ENCODE data around the gene EFHD1.
A peak's percentile ranks its signal among the peaks of the same experiment; 100 is the strongest.

EFHD1 gene, protein sequence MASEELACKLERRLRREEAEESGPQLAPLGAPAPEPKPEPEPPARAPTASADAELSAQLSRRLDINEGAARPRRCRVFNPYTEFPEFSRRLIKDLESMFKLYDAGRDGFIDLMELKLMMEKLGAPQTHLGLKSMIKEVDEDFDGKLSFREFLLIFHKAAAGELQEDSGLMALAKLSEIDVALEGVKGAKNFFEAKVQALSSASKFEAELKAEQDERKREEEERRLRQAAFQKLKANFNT

DNA sequence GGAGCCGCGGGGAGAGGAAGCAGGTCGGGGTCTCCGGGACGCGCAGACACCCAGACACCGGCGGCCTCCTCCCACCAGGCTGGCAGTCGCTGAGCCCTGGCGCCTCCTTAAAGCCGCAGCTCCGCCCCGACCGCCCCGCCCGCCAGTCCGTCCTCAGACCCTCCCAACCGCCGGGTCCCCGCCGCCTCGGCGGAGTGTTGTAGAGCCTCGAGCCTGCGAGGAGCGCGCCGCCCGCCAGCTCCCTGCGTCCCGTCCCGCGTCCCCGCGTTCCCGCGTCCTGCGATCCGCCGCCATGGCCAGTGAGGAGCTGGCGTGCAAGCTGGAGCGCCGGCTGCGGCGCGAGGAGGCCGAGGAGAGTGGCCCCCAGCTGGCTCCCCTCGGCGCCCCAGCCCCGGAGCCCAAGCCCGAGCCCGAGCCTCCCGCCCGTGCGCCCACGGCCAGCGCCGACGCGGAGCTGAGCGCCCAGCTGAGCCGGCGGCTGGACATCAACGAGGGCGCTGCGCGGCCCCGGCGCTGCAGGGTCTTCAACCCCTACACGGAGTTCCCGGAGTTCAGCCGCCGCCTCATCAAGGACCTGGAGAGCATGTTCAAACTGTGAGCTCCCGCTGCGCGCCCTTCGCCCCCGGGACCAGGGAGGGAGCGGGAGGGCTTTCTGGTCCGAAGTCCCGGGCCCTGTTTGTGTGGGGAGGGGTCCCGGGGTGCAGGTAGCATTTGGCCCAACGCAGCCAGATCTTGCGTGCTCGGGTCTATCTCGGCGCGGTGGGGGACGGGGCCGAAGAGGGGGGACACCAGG lies at the start of gene EFHD1:
TSS of gene EFHD1 (plus strand) at position 192 of the 793 bp plus-strand sequence. CDS start at position 293, 101 bp downstream.
- DNase-seq (ENCODE audit: low read depth) = peak; percentile 12

DNA sequence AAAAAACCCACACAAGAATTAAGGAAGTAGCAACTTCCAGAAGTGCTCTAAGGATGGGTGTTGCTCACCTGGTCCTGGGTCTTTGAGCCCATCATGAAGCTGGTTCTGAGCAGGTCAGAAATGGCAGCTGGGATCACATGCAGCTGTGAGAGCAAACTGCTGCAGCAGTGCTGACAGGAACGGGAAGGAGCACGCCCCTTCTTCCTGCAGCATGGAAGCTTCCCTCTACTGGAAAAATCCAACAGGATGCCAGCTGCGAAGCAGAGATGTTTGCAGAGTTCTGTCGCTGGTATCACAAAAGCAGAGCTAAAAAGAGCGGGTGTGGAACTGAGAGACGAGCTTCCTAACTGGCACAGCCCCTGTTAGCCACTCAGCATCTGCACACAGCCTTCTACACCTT lies 49.2 kb upstream of the EFHD1 start:
- no peak for DNase-seq (ENCODE audit: low read depth)

DNA sequence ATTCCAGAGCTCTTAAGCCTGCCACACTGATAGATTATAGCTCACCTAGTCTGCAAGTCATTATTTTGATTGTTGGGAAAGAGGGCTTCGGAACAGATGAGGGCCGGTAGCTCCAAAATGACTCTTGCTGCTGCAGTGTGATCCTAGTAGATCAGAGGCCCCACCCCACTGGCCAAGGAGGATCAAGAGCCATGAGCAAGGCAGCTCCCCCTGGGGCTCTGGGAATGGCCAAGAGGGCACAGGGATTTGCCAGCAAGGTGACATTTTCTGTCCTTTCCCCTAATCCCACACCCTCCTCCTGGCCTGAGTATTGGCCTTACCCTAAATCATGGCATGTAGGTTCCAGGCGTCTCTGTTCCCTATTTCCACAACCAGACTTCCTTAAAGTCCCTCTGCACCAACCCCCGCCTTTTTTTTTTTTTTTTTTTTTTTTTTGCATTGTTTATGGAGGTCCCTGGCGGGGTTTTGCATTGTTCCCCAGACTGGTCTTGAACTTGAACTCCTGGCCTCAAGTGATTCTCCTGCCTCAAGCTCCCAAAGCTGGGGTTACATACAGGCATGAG lies 46.4 kb upstream of the EFHD1 start:
- no peak for DNase-seq (ENCODE audit: low read depth)

DNA sequence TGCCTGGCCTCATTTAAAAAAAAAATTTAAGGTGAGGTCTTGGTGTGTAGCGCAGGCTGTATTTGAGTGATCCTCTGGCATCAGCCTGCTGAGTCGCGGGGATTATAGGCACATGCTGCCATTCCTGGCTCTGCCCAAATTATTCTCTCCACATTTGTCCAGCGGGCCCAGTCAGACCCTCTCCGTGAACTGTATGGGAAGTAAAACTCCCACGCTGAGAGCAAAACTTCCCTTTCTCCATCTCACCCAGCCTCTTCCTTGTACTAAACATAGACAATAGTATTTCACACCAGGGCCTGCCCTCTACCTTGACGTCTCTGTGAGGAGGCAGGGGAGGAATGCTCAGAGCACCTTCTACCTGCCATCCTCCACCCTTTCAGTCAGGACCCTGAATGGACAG lies 45.9 kb upstream of the EFHD1 start:
- no peak for DNase-seq (ENCODE audit: low read depth)

DNA sequence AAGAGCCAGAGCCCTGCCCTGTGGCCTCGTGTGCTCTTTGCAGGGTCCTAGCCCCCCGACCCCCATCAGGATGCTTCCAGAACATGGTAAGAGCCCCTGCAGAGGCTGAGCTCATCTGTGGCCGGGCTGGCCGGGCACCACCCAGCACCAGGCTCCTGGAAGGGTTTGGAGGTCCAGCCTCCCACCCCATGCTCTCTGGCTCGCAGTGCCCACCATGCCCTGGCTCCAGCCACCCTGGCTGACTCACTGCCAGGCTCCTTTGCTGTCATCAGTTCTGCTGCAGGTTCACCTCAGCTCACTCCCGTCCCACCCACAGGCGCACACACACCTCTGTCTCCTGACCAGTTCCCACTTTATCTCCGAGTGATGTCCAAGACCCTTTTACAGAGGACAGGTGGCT lies 45.4 kb upstream of the EFHD1 start:
- DNase-seq (ENCODE audit: low read depth) = no peak

DNA sequence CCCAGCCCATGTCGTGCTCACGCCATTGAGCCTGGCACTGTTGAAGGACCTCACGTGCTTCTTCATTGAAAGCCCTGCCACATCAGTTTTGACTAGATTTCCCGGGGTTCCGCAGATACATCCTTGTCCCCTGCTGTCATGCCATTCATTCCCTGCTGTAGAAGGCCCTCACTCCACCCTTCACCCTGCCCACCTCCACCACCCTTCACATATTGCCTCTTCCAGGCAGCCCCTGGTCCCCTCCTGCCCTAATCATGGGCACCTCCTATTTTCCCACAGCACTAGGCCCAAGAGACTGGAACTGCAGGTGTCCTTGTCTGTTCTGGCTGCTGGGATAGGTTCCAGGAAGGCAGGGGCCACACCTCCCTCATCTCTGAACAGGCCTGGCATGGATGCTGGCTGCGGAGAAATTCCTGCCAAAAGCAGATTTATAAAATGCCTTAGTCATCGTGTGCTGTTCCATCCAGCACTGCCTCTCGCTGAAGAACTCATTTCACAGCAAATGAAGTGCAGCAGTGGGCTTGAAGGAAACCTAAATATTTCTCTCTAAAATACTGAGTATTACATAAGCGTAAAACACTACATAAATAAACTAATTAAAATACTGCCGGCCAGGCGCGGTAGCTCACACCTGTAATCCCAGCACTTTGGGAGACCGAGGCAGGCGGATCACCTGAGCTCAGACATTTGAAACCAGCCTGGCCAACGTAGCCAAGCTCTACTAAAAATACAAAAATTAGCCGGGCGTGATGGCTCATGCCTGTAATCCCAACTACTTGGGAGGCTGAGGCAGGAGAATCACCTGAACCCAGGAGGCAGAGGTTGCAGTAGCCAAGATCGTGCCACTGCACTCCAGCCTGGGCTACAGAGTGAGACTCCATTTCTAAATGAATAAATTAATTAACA lies 44.5 kb upstream of the EFHD1 start:
- peak; percentile 79 for DNase-seq (ENCODE audit: low read depth)

DNA sequence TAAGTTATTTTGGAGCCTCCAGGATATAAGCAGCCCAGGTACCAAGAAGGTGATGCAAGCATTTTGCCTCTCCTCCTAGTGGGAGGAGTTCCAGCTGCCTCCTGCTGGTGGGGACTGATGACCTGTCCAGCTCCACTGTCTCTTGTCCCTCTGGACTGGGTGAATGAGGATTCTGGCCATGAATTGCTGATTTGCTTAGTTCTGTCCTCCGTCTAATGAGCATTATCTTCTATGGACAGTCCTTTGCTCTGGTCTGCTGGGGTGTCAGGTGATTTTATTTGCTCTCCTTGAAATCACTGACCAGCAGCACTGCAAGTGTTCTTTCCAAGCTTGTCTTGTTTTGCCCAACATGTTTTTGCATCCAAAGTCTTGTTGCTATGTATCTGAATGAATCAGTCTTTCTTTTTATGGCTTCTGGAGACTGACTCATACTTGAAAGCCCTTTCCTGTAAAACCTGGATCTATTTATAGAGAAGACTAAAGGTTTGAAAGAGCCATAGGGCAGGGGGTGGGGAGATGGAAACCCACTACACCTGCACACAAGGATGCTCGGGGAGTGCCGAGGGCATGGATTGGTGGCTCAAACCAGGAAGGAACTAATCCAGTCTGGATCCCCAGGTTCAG lies 40.5 kb upstream of the EFHD1 start:
- DNase-seq (ENCODE audit: low read depth) = peak; percentile 46

DNA sequence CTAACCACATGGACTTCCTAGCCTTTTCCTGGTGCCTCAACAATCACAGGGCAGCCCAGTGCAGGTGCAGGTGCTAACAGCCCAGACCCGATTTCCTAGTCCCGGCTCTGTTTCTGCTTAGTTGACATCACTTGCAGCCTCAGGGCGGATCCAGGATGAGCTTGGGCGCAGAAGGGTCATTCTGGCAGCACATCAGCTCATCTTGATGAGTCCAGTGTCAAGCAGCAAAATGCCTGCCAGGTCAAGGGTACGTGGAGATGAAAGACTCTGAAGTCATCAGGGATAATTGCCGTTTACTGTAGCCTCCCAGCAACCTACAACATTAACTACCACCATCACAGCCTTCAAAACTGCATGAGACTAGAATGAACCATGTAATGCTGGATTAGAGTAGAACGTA lies 39.4 kb upstream of the EFHD1 start:
- no peak for DNase-seq (ENCODE audit: low read depth)

DNA sequence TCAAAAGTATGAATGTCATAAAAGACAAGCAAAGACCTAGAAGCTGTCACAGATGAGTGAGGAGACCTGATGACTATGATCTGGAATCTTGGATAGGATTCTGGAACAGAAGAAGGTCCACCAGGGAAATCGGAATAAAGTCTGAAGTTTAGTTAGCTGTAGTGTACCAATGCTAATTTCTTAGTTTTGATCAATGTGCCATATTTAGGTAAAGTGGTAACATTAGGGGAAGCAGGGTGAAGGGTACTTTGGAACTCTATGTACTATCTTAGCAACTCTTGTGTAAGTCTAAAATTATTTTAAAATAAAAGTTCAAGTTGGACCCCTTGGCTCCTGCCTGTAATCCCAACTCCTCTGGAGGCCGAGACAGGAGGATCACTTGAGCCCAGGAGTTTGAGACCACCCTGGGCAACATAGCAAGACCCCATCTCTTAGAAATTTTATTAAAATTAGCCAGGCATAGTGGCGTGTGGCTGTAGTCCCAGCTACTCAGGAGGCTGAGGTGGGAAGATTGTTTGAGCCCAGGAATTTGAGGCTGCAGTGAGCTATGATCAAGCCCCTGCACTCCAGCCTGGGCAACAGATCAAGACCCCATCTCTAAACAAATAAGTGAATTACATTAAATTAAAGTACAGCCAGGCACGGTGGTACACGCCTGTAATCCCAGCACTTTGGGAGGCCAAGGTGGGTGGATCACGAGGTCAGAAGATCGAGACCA lies 35.9 kb upstream of the EFHD1 start:
- DNase-seq (ENCODE audit: low read depth) = no peak

DNA sequence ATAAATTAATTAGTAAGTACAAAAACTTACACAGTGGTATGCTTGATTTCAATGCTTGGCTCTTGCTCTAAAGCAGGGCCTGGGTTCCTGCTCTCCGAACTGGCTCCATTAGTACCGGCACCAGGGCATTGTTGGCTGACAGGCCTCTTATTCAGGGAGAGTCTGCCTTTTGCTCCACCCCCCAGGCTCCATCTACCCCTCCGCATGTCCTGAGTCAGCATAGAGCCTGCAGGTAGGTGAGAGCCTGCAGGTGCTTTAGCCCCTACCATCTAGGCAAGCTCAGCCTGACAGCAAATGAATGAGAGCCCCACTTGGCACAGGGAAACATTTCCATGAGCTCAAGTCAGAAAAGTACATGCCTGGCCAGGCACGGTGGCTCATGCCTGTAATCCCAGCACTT lies 35.1 kb upstream of the EFHD1 start:
- DNase-seq (ENCODE audit: low read depth) = no peak

DNA sequence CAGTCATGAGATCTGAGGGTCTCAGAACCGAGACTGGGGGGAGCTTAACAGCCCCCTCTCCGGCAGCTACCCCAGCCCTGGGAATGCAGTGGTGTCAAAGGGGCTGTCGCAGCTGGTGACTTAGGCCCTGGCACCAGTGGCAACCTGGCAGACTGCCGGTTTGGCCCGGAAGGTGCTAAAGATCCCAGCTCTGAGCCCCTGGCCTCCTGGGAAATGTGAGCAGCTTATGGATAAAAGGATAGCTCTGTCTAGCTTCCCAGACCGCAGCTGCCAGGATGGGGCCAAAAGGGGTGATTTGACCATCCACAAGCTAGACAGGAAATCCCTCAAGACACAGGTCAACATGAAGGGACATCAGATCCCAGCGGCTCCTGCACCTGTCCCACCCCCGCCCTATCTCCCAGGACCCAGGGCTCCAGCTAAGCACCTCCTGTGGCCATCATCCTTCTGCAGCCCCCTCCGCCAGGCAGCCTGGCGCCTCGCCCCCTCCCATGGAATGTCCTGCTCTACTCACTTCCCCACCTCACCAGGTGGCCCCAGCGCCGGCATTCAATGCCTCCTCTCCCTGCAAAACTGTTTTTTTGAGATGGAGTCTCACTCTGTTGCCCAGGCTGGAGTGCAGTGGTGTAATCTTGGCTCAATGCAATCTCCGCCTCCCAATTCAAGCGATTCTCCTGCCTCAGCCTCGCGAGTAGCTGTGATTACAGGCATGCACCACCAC lies 33.2 kb upstream of the EFHD1 start:
- DNase-seq (ENCODE audit: low read depth) = no peak

DNA sequence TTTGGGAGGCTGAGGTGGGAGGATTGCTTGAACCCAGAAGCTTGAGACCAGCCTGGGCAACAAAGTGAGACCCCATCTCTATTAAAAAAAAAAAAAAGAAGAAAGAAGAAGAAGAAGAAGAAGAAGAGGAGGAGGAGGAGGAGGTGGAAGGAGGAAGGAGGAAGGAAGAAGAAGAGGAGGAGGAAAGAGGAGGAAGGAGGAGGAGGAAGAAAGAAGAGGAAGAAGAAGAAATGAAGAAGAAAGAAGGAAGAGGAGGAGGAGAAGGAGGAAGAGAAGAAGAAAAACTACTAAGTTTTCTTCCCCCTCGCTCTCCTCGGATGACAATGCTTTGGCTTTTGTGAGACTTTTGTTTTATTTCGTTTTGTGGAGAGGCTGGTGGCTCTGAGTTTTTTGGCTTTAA lies 30.1 kb upstream of the EFHD1 start:
- no peak for DNase-seq (ENCODE audit: low read depth)

DNA sequence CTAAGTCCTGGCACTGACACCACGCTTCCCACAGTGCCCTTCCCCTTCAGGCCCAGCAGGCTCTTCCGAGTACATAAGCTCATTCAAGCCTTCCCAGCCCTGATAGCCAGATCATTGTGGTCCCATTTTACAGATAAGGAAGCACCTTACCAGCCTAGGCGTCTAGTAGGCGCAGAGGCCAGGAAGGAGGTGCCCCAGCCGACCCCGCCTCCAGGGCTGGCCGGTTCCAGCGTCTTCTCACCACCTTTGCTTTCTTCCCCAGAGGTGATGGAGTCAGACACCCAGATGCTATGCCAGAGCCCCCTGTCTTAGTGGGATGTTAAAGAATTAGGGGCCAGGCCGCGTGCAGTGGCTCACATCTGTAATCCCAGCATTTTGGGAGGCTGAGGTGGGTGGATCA lies 28.9 kb upstream of the EFHD1 start:
- no peak for DNase-seq (ENCODE audit: low read depth)

DNA sequence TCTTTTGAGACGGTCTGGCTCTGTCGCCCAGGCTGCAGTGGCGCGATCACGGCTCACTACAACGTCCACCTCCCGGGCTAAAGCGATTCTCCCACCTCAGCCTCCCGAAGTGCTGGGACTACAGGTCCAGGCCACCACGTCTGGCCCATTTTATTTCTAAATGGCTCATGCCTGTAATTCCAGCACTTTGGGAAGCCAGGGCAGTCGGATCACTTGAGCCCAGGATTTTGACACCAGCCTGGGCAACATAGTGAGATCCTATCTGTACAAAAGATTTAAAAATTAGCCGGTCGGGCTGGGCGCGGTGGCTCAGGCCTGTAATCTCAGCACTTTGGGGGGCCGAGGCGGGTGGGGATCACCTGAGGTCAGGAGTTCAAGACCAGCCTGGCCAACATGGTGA lies 26.4 kb upstream of the EFHD1 start:
- DNase-seq (ENCODE audit: low read depth) = no peak

DNA sequence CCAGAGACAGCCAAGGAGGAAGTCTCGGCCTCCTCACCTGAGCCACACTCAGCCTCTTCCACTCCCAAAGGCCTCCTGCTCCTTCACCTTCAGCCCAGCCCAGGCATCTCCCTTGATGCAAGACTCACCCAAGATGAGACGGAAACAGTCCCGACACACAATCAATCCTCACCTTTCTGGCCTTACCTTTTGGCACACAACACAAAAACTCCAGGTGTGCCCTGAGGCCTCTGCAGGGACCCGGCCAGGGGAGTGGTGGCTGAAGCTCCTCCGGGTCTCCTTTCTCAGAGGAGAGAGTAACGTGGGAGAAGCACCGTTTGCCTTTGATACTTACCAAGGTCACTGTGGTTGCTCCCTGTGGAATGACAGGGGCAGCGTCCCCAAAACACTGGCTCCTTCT lies 23.8 kb upstream of the EFHD1 start:
- no peak for DNase-seq (ENCODE audit: low read depth)

DNA sequence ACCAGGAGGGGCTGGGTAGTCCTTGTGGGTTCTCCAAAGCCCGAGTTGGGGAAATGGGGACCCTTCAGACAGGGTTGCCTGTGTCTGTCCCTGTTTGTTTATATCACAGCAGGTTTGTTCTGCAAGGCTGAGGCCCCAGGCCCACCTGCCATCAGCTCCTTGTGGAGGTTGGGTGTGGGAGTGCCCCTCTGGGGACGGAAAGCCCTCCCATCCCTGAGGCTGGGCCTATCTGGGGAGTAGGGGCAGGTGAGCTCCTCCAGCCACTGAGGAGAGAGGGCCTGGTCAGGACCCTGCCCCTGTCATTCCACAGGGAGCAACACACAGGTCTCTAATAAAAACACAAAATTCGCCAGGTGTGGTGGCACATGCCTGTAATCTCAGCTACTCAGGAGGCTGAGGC lies 23.3 kb upstream of the EFHD1 start:
- DNase-seq (ENCODE audit: low read depth) = no peak

DNA sequence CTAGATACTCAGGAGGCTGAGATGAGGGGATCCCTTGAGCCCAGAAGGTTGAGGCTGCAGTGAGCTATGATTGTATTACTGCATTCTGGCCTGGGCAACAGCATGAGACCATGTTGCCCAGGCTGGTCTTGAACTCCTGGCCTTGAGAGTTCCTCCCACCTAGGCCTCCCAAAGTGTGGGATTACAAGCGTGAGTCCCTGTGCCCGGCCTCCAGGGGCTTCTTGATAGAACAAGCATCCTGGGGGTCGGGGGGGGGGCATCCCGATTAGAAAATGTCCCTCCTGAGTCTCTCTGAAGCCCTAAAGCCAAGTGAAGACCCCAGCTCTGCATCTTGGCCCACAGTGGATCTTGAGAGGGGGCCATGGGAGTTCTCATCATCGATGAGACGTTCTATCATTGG lies 22.3 kb upstream of the EFHD1 start:
- DNase-seq (ENCODE audit: low read depth) = no peak

DNA sequence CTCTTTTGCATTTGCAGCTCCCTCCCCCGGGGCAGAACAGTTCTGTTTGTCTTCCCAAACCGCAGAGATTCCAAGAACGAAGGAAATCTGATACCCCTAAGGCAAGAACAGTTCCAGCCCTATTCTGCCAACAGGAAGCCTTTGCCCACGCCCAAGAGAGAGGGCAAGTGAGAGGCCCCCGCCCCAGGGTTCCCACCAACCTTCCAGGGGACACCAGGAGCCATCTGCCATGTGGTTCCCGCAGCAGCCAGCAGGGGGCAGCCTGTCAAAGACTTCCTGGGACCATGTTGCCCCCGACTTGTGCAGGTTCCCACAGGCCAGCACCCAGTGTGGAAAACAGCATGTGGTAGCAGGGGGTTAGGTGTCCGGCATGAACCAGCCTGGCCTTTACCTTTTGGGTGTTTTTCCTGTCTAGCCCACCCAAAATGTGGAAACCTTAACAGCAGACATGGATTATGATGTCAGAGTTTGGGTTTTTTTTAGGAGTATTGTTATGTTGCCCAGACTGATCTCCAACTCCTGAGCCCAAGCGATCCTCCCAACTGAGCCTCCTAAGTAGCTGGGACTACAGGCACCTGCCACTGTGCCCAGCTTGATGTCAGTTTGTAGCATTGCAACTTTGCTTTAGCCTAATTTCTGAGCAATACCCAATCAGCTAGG lies 21.7 kb upstream of the EFHD1 start:
- peak; percentile 68 for DNase-seq (ENCODE audit: low read depth)

DNA sequence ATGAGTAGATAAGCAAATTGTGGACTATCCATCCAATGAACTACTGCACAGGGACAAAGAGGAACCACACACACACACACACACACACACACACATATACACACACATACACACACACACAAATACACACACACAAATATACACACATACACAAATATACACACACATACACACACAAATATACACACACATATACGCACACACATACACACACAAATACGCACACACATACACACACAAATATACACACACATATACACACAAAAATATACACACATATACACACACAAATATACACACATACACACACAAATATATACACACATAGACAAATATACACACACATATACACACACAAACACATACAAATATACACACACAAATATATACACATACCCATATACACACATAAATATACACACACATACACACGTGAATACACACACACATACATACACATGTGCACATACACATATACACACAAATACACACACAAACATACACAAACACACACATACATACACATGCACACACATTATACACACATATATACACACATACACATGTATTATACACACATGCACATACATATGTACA lies 19.8 kb upstream of the EFHD1 start:
- DNase-seq (ENCODE audit: low read depth) = no peak

DNA sequence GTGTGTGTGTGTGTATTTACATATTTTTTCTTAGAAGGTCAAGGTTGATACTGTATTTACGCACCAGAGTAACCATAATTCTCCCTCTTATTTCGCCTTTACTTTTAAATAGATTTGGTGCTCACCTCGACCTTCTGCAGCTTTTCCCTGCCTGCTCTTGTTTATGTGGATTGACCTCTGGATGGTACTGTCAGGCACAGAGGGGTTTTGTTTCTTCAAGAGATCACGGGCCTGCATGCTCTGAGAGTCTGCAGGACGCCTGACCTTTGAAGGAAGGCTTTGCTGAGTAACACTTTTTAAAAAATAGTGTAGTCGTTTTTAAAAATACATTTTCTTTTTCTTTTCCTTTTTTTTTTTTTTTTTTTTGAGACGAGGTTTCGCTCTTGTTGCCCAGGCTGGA lies 18.1 kb upstream of the EFHD1 start:
- no peak for DNase-seq (ENCODE audit: low read depth)

Measured in fibroblast of the conjunctiva (primary cell).